ENCODE data around the gene TBL2.
A peak's percentile ranks its signal among the peaks of the same experiment; 100 is the strongest.
"Not testable (repeated sequence)": the region's sequence is repeated elsewhere in the genome, so short reads cannot be mapped to it uniquely, and the experiment has no call there.

TBL2 gene, protein sequence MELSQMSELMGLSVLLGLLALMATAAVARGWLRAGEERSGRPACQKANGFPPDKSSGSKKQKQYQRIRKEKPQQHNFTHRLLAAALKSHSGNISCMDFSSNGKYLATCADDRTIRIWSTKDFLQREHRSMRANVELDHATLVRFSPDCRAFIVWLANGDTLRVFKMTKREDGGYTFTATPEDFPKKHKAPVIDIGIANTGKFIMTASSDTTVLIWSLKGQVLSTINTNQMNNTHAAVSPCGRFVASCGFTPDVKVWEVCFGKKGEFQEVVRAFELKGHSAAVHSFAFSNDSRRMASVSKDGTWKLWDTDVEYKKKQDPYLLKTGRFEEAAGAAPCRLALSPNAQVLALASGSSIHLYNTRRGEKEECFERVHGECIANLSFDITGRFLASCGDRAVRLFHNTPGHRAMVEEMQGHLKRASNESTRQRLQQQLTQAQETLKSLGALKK

DNA sequence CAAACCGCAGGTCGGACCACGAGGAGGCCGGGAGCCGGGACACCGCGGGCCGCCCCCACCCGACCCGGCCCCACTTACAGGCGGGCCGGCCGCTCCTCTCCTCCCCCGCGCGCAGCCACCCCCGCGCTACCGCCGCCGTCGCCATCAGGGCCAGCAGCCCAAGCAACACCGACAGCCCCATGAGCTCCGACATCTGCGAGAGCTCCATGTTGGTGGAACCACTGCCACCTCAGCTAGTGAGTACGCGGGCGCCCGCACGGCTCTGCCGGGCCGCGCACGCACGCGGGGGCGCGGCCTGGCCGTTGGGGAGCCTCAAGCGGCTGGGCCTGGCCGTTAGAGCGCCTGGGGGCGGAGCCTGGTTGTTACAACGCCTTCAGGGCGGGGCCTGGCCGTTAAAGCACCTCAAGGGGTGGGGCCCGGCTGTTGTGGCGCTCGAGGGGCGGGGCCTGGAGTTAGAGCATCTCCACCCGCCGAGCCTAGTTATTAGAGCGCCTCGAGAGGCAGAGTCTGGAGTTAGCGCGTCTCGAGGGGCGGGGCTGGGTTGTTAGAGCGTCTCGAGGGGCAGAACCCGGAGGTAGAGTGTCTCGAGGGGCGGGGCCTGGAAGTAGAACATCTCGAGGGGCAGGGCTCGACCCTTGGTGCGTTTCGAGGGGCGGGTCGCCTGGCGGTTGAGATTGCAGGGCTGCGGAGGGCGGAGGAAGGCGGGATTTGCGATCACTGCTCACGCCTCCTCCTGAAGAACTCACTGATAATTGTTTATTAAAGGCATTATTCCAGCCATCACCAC, at the start of gene TBL2:
TBL2 (minus strand) TSS at position 238 of the 787 bp plus-strand sequence; CDS start at position 208, 30 bp downstream.
- DNase-seq = peak; percentile 98

DNA sequence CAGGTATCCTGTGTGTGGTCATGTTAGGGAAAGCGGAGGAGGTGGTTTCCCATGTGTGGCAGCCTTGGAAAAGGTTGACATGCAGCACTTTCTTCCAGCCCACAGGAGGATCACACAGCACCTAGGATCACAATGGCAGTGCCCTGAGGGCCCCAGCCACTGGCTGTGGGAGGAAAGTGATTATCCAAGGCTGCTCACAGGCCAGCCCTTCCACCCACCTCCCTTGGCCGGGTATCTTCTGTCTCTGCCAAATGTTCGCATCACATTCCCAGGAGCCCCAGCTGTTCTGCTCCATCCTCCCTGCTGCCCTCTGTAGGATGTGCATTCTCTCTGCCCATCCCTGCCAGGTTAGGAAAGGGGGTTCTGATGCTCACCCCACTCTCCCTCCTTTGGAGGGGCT, 48.4 kb upstream of the TBL2 start:
- no peak for DNase-seq

DNA sequence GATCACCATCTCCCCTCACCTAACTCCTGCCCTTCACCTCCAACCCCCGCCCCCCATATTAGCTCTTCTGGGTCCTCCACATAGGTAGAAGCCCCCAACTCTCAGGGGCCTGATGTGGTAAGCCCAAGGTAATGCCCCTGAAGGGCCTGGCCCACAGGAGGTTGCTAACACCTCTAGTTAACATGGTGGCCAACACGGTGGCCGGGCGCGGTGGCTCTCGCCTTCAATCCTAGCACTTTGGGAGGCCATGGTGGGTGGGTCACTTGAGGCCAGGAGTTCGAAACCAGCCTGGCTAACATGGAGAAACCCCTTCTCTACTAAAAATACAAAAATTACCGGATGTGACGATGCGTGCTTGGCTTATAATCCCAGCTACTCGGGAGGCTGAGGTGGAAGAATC, 46.9 kb upstream of the TBL2 start:
- DNase-seq = no peak

DNA sequence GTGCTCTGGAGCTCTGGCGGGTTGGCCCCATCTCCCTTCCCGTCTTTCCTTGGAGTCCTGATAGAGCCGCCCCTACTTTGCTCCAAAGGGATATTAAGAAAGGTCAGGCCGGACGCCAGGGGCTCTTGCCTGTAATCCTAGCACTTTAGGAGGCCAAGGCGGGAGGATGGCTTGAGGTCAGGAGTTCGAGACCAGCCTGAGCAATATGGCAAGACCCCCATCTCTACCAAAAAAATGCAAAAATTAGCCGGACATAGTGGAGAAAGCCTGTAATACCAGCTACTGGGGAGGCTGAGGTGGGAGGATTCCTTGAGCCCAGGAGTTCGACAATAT, 46.3 kb upstream of the TBL2 start:
- DNase-seq = no peak

DNA sequence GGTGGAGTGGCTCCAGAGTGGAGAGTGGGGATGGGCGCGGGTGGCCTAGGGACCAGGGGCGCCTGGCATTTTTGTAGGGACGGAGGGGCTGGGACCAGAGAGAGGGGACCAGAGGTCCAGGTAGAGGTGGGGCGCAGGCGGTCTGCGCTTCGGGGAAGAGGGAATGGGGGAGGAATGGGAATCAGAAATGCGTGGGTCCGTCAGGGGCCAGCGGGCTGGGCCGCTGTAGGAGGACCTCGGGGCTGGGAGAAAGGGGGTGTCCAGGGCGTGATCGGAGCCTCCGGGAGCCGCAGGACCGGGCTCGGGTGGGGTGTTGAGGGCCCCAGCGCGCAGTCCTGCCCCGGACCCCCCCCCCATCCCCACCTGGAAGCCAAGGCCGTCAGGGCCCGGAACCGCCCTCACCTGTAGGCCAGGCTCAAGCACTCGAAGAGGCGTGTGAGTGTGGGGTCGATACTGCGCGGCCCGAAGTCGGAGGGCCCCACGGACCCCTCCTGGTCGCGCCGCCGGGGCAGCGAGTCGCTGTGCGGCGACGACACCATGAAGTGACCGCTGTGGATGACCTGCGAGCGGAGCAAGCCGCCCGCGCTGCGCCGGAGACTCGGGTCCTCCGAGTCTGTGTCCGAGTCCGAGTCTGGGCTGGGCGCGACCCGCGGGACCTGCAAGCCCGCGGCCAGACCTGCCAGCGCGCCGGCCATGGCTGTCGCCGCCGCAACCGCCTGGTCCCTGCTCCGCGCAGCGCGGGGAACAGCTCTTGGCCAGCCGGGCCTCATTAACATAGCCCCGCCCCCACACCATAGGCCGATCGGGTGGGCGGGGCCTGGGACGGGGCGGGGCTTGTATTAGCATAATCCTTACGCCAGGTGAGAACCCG, 45.7 kb upstream of the TBL2 start, which contains the start of gene MLXIPL:
MLXIPL (minus strand) TSS at position 725 of the 871 bp plus-strand sequence; CDS start at position 695, 30 bp downstream.
- peak; percentile 5 for DNase-seq

DNA sequence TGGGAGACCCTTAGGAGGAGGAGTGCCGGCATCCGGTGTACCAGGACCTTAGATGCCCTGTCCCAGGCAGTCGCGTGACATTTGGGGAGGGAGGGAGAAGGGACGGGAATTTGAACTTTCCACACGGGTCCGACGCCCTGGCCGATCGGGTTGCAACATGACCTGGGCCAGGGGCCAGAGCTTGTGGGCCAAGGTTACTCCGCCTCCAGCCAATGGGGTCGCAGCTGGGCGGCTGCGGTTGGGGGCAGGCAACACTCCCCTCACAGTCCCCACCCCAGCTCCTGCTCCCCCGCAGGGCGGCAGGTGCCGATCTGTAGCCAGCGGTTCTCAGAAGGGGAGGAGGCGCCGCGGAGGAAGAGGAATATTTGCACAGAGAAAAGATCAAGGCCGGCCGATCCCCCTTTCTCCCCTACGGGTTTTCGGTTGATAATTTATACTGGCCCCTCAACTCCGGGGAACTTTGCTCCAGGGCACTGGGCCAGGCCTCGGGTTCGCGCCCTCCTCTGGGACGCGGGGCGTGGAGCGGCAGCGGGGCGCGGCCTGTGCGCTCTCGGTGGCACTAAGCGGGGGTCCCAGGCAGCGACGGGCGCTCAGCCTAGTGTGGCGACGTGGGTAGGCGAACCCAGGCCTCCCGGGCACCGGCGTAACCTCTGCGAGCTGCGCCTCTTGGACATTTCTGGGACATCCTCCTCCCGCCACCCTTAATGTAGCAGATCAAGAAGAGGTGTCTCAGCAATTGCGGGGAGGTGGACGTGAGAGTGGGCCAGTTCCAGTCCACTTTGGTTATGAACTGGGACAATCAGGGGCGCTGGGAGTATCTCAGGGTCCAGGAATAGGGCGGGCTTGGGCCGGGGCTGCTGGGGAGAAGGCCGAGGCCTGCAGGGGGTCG, 44.8 kb upstream of the TBL2 start:
- no peak for DNase-seq

DNA sequence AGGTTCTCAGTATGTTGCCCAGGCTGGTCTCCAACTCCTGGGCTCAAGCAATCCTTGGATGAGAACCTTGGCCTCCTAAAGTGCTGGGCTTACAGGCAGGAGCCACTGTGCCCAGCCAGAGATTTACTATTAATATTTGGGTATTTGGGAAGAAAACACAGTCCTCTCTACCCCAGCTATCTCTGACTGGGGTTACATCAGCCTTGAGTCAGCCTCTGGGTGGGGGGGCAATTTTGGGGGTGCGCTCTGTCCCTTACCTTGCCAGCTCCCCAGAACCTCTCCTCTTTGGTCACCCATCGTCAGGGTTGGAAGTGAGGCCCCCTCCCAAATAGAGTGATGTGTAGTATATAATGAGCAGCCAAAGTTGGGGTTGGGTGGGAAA, 44.1 kb upstream of the TBL2 start:
- DNase-seq = no peak

DNA sequence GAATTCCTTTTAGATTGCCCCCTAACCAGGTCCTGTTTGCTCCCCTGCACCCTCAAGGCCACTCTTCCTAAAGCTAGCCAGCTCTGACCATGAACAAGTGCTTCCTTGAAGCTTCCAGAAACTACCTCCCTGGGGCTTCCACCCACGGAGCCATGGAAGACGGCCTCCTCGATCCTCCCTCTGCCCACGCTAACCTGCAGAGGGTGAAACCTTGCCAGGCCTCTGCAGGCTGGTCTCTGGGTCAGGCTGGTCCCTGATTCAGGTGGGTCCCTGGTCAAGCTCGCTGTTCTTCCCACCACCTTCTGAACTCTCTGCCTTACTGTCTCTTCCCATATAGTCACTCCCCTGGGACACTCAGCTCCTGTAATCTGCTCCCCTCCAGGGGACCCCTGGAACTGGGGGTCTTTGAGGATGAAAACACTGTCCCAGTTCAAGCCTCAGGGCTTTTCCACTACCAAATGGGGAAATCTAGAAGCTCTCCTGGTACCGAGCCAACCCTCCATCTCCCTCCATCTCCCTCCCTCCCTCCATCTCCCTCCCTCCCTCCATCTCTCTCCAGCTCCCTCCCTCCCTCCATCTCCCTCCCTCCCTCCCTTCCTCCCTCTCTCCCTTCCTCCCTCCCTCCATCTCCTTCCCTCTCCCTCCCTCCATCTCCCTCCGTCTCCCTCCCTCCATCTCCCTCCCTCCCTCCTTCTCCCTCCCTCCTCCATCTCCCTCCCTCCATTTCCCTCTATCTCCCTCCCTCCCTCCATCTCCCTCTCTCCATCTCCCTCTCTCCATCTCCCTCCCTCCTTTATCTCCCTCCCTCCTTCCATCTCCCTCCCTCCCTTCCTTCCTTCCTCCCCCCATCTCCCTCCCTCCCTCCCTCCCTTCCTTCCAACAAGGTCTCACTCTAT, 43.0 kb upstream of the TBL2 start:
- DNase-seq = no peak

DNA sequence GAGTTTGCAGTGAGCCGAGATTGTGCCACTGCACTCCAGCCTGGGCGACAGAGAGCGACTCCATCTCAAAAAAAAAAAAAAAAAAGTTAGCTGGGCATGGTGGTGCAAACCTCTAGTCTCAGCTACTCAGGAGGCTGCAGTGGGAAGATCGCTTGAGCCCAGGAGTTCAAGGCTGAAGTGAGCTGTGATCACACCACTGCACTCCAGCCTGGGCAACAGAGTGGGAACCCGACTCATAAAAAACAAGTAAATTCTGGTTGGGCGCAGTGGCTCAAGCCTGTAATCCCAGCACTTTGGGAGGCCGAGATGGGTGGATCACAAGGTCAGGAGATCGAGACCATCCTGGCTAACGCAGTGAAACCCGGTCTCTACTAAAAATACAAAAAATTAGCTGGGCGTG, 41.0 kb upstream of the TBL2 start:
- DNase-seq = not testable (repeated sequence)

DNA sequence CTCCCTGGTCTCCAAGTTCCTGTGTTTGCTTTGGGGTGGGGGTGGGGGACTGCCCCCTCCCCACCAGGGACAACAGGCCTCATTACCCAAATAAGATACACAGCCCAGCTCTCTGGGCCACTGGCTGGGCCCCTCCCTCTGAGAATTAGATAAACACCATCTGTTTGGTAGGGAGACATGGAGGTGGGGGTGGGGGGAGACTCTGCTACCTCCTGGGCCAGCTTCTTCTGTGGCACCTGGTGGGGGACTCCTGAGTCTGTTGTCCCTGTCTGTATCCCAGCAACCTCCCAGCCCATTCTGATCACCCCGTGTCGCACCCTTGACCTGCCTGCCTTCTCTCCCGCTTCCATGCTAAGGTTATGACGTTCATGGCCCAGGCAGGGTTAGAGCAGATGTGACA, 40.2 kb upstream of the TBL2 start:
- DNase-seq = no peak

DNA sequence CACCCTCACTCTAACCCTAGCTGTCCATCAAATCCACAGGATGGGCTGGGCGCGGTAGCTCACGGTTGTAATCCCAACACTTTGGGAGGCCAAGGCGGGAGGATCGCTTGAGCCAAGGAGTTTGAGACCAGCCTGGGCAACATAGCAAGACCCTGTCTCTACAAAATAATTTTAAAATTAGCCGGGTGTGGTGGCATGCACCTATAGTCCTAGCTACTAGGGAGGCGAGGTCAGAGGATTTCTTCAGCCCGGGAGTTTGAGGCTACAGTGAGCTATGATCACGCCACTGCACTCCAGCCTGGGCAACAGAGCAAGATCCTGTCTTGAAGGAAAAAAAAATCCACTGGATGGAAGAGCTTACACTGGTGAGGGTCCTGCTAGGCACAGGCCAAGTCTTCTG, 39.1 kb upstream of the TBL2 start:
- not testable (repeated sequence) for DNase-seq

DNA sequence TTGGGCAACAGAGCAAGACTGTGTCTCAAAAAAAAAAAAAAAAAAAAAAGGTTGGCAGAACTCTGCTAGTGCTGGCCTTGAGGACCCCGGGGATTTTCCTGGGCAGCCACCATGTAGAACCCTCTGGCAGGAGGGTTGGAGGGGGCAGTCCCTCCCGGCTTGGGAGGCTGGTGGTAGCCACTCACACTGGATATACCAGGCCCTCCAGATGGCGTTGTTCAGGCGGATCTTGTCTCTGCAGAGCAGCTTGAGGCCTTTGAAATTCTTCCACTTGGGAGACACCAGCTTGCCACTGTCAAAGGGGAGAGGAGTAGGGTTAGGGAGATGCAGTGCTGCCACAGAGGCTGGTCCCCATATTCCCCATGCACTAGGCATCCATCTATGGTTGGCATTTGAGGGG, 37.5 kb upstream of the TBL2 start:
- DNase-seq = no peak

DNA sequence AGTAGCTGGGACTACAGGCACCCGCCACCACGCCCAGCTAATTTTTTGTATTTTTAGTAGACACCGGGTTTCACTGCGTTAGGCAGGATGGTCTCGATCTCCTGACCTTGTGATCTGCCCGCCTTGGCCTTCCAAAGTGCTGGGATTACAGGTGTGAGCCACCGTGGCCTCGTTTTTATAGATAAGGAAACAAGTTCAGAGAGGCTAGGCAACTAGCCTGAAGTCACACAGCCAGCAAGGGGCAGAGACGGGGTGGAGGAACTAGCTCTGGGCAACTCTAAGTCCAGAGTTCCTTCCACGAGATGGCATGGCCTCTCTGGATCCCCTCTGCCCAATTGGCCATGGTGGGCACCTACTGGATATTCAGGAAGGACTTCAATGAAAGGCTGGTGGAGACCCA, 36.6 kb upstream of the TBL2 start:
- DNase-seq = not testable (repeated sequence)

DNA sequence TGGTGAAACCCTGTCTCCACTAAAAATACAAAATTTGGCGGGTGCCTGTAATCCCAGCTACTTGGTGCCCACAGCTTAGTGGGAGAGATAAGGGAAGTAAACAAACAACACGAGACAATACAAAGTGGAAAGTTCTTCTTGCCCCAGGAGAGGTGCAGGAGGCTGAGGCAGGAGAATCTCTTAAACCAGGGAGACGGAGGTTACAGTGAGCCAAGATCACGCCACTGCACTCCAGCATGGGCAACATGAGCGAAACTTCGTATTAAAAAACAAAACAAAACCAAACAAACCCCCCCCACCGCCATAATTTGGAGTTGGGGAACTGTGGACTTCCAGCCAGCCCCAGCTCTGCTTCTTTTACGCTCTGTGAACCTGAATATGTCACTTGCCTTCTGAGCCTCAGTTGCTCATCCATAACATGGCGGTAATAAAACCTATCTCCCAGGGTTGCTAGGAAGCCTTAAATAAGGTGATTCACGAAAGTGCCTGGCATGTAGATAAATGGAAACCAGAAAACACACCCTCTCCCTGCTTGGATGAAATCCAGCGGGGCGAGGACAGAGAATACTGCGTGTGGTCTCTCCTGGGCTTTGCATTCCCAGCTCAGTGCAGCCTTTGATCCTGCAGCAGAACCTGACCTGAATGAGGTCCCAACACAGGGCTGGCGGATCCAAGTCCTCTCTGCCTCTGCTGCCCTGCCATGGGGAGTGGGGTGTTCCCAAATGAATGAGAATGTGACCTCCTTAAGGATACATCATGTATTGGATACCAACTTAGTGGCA, 35.8 kb upstream of the TBL2 start:
- DNase-seq = no peak

DNA sequence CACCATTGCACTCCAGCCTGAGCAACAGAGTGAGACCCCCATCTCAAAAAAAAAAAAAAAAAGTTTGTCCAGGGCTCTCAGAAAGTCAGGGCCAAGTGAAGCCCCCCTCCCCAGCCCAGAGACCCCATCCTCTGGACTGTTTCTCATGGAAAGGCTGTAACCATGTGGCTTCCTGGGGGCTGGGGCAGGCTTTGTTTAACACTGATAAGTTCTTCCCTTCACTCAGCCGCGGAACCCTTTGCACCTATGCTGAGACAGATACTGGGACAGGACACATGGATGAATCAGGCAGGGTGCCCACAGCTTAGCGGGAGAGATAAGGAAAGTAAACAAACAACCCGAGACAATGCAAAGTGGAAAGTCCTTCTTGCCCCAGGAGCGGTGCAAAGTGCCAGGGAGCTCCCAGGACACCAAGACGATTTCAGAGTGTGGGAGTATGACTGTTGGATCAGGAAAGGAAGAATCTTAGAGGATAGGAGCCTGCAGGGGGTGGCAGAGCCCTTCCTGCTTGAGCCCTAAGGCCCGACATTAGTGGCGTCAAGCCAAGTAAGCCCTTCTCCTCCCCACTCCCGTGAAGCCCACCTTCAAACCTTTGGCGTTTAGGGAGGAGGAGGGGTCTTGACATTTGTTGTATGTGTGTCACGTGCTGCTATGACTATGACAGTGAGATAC, 34.4 kb upstream of the TBL2 start:
- no peak for DNase-seq

DNA sequence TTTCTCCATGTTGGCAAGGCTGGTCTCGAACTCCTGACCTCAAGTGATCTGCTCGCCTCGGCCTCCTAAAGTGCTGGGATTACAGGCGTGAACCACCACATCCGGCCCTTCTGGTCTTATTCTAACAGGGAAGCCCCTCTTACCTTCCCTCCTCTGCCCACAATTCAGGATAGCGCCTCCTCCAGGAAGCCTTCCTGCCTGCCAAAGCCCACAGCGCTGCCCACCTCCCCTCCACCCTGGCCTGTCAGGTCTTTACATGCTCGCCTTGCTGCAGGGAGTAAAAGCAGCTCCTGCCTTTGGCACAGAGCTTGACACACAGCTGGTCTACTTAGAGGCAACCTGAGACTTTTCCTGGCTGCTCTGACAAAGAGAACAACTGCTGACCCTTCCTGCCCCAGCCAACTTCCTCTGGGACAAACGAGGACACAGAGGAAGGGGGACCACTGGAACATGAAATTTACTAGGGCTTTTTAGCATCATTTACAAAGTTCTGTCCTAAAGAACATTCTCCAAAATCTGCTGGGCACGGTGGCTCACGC, 32.7 kb upstream of the TBL2 start:
- no peak for DNase-seq

DNA sequence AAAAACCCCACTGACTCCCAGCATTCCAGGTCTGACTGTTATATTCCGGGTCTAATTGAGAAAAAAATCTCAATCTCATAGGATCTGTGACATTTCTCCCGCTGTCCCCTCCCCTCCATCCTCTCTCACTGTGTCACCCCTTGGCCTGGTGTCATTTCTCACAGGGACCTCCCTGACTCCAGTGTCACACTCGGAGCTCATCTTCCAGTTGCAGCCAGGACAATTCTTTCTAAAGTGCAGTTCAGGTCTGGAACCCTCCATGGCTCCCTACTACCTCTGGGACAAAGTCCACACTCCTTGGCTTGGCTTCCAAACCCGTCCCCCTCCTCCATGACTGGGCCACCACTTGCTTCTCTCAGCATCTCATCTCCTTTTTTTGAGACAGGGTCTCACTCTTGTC, 31.7 kb upstream of the TBL2 start:
- DNase-seq = no peak

DNA sequence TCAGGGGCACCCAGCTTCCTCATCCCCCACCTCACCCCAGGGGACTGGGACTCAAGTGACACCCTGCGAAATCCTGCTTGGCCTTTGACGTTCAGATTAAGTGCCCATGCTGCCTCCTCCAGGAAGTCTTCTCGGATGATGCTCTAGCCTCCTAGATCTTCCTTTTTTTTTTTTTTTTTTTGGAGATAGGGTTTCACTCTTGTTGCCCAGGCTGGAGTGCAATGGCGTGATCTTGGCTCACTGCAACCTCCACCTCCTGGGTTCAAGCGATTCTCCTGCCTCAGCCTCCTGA, 29.3 kb upstream of the TBL2 start:
- not testable (repeated sequence) for DNase-seq
